MG63 (cell line): ENCODE results near the gene ZMAT2. TPM values are rescaled to one million over a fixed set of nuclear protein-coding genes. Genes with fewer than 3 reads are reported as not detected.
"Not testable (repeated sequence)": the region's sequence is repeated elsewhere in the genome, so short reads cannot be mapped to it uniquely, and the experiment has no call there.

ENCODE experiments used
- DNase-seq: peaks from one replicate; pipeline ENCODE4 v3.0.0-alpha.2; 2020
- H3K27me3 ChIP-seq: fragments of 250-450 bp; sonication (Bioruptor Pico); 2 replicates; pipeline ENCODE4 v1.5.1; 2020; ENCODE audit warnings: mild to moderate bottlenecking, moderate library complexity
- H3K36me3 ChIP-seq: fragments of 250-450 bp; sonication (Bioruptor Pico); 2 replicates; pipeline ENCODE4 v1.5.1; 2020; ENCODE audit warnings: mild to moderate bottlenecking, moderate library complexity
- H3K4me3 ChIP-seq: fragments of 250-450 bp; sonication (Bioruptor Pico); 2 replicates; pipeline ENCODE4 v1.5.1; 2020; ENCODE audit warnings: mild to moderate bottlenecking, moderate library complexity
- H3K9me3 ChIP-seq: fragments of 250-450 bp; sonication (Bioruptor Pico); 2 replicates; pipeline ENCODE4 v1.5.1; 2020; ENCODE audit warnings: mild to moderate bottlenecking, moderate library complexity
- total RNA-seq: library from RNA; depleted of rRNA; stranded (reverse); fragments of >200 nt; shearing (Covaris generic); gene quantifications from 2 replicates; pipeline ENCODE4 v1.2.3, GENCODE V29; 2014; ENCODE audit warnings: low replicate concordance

ZMAT2 gene
- total RNA-seq, 1 experiment from 2014 or later = 90.9 TPM

DNA sequence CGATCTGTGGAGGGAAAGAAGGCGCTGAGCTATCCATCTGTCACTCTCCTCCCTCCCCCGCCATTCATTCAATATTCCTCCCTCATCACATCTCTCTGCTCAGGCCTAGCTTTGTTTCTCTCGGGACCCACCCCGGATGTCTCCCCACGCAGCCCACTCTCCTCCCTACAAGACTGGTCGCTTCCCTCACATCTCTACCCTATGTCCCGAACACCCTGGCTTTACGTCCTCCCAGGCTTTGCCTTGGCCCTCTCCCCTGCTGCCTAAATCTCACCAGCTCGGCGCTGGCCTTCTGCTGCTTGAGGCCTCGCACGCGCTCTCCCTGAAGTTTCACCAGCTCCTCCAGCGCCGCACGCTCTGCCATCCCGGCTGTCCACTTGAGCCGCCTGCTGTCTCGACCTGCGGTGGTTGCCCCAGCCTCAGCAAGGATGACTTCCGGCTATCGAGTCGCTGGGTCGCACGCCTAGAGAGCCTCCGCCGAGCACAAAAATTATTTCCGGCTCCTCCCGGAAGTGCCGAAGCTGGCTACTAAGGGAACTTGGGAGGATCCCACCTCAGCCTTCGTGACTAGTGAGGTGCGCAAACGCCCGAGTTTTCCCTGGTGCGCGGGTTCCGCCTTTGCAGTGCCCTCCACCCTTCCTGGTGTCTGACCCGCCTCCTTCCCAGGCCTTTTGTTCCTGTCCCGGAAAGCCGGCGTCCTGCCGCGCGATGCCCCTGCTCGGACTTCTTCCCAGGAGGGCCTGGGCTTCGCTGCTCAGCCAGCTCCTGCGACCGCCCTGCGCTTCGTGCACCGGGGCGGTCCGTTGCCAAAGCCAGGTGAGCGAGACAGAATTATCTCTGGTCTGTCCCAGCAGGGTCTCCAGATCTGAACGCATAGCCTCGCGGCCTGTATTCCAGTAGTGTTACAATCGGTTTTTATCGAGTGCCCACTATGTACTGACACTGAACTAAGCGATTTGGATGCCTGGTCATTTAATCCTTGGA lies 9.0 kb upstream of the ZMAT2 start, which contains the start of the genes HARS1 and HARS2:
TSS of gene HARS1 (minus strand) at position 430 of the 984 bp plus-strand sequence. CDS start at position 364, 66 bp downstream.
TSS of gene HARS2 (plus strand) at position 515 of the 984 bp plus-strand sequence. CDS start at position 709, 194 bp downstream.
- peak; percentile 99 for DNase-seq
- H3K36me3 ChIP-seq = peaks cover 74% of the 10 kb centered on the region
- H3K4me3 ChIP-seq = peak within 1 kb of the TSS; percentile 85
- H3K27me3 ChIP-seq = no peaks in the 10 kb centered on the region
- no peaks in the 10 kb centered on the region for H3K9me3 ChIP-seq

DNA sequence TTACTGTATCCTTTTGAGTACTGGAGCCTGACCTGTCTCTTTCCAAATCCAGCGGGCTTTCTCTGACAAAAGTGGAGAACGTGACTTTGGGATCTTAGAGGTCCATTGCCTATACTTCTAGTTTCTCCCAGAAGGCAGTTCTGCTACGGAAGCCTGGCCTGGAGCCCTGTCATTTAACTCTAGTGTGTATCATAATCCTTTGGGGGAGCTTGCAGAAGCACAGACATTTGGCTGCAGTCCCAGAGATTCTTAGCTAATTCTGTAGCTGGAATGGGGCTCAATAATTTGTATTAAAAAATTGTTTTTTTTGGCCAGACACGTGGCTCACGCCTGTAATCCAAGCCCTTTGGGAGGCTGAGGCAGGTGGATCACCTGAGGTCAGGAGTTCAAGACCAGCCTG lies 6.0 kb upstream of the ZMAT2 start:
- Histone ChIP-seq H3K27me3 (no peaks in the 10 kb centered on the region), H3K9me3 (no peaks in the 10 kb centered on the region), H3K36me3 (peaks cover 79% of the 10 kb centered on the region), H3K4me3 (no peak overlapping the region)
- DNase-seq = no peak

DNA sequence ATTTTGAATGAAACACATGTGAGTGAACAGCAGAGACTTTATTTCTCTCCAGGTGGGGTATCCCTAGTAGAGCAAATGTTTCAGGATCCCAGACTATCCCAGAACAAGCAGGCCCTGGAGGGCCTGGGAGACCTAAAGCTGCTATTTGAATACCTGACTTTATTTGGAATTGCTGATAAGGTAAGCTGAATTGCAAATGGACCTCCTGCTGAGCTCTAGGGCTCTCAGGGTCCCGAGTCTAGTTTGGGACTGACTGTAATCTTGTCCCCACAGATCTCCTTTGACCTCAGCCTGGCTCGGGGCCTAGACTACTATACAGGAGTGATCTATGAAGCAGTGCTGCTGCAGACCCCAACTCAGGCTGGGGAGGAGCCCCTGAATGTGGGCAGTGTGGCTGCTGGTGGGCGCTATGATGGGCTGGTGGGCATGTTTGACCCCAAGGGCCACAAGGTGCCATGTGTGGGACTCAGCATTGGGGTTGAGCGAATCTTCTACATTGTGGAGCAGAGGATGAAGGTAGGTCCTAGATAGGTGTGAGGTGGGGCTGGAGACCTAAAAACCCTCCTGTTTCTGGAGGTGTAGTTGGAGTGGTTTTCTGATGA lies 3.3 kb upstream of the ZMAT2 start:
- H3K27me3 ChIP-seq = no peaks in the 10 kb centered on the region
- no peak overlapping the region for H3K4me3 ChIP-seq
- no peak for DNase-seq
- H3K9me3 ChIP-seq = no peaks in the 10 kb centered on the region
- peaks cover 93% of the 10 kb centered on the region for H3K36me3 ChIP-seq

DNA sequence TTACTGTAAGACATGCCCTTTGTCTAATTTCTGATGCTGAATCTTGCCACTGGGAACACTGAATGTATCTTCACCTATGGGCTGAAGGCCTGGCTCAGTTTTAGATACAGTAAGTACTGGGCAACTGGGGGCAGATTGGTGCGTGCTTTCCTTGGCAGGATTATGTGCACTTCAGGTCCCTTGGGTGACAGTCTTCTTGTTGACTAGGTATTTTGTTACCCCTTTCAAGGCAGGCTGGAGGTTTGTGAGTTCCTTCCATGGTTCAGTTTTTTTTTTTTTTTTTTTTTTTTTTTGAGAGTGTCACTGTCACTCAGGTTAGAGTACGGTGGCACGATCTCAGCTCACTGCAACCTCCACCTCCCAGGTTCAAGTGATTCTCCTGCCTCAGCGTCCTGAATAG lies 7.6 kb downstream of the ZMAT2 start:
- no peak for DNase-seq
- no peaks in the 10 kb centered on the region for H3K9me3 ChIP-seq
- H3K4me3 ChIP-seq = no peak overlapping the region
- H3K36me3 ChIP-seq = peaks cover 44% of the 10 kb centered on the region
- no peaks in the 10 kb centered on the region for H3K27me3 ChIP-seq

DNA sequence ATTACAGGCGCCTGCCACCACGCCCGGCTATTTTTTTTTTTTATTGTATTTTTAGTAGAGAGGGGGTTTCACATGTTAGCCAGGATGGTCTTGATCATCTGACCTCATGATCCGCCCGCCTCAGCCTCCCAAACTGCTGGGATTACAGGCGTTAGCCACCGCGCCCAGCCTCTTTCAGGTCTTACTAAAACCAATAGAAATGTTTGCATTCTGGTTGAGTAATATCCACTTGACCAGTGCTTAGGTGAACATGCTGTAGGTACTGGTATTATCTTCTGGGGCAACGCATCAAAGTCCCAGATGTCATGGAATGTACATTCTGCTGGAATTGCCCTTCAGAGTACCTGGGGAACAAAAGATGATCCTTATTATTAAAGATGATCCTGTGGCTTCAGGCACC lies 8.5 kb downstream of the ZMAT2 start:
- not testable (repeated sequence) for H3K9me3 ChIP-seq, DNase-seq, H3K27me3 ChIP-seq, H3K4me3 ChIP-seq
- peaks cover 35% of the 10 kb centered on the region for H3K36me3 ChIP-seq

DNA sequence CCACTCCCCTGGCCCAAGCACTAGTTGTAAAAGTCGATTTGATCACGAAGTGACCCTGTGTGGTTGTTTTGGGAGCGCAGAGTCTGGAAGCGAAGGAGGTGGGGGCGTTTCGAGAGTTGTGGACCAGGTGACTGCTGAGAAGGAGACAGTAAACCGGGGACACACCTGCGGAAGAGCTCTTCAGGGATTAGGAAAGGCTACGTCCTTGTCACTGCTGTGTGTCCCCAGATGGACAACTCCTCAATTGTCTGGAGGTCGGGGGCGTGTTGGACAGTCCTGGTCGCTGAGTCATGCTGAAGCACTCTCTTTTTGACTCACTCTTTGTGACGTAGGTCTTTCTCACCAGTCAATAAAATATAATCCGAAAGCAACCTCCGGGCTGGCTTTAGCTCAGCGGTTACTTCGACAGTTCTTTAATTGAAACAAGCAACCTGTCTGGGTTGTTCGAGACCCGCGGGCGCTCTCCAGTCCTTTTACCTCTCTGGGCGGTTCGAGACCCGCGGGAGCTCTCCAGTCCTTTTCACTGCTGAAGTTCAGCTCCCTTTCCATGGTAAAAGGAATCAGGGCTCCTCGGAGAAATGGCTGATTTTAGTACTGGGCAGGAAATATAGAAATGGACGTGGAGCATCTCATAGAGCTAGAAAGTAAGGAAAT lies 10.8 kb downstream of the ZMAT2 start:
- peaks cover 13% of the 10 kb centered on the region for H3K36me3 ChIP-seq

DNA sequence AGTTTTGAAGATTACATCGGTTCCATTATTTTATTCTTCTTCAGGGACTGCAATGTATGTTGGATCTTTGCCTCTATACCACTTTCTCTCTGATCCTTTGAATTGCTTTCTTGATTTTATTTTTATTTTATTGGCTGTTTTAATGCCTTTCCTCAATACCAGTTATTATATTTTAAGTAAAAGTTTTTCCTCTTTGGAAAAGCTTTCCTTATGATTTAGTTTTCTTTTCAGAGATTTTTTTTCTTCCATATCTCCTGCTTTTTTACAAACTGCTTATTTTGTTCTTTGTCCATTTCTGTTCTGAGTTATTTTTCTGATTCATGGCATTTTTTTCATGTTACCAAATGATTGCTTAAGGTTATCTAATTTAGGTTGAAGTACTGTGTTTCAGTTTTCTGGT lies 11.5 kb downstream of the ZMAT2 start:
- no peak for DNase-seq
- Histone ChIP-seq H3K27me3 (no peaks in the 10 kb centered on the region), H3K36me3 (peaks cover 8% of the 10 kb centered on the region), H3K4me3 (peak overlapping the region; percentile 6; the same call in 1 of the 2 replicates), H3K9me3 (no peaks in the 10 kb centered on the region)

More for the DNA sequence above, 10.8 kb downstream of the ZMAT2 start:
- Histone ChIP-seq H3K27me3 (no peaks in the 10 kb centered on the region), H3K9me3 (no peaks in the 10 kb centered on the region), H3K4me3 (peak overlapping the region; percentile 69)
- DNase-seq = peak; percentile 96

DNA sequence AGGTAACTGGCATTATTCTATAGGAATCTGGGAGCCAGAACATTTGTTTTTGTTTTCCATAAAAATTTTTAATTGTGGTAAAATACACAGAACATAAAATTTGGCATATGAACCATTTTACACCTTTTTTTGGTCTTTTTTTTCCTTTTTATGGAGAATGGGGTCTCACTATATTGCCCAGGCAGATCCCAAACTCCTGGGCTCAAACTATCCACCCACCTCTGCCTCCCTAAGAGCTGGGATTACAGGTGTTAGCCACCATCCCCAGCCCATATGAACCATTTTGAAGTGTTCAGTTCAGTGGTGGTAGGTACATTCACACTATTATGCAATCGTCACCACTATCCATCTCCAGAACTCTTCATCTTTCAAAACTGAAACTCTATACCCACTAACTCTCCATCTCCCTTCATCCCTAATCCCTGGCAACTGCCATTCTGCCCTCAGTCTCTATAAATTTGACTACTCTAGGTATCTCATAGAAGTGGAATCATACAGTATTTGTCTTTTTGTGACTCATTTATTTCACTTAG lies 13.4 kb downstream of the ZMAT2 start:
- no peaks in the 10 kb centered on the region for H3K27me3 ChIP-seq
- H3K36me3 ChIP-seq = no peaks in the 10 kb centered on the region
- DNase-seq = no peak
- H3K4me3 ChIP-seq = no peak overlapping the region
- H3K9me3 ChIP-seq = no peaks in the 10 kb centered on the region

DNA sequence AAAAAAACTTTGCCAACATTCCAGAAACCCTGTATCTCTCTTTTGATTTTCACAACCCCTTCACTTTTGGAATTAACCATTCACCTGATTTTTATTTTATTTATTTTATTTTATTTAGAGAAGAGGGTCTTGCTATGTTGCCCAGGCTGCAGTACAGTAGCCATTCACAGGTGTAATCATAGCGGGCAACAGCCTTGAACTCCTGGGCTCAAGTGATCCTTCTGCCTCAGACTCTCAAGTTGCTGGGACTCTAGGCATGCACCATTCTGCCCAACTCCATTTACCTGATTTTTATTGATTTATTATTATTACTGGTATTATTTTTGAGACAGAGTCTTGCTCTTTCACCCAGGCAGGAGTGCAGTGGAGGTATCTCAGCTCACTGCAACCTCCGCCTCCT lies 16.0 kb downstream of the ZMAT2 start:
- not testable (repeated sequence) for H3K36me3 ChIP-seq, H3K4me3 ChIP-seq, DNase-seq, H3K9me3 ChIP-seq, H3K27me3 ChIP-seq

DNA sequence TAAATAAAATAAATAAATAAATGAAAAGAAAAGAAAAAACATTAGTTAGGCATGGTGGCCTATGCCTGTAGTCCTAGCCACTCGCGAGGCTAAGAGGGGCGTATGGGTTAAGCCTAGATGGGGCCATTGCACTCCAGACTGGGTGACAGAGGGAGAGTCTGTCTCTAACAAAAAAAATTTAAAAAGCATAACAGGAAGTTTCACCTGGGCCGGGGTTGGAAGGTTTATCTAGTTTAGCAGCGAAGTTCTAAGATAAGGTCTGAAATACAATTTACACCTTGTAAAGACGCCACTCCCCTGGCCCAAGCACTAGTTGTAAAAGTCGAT lies 18.0 kb downstream of the ZMAT2 start:
- peak overlapping the region; percentile 34 for H3K4me3 ChIP-seq

DNA sequence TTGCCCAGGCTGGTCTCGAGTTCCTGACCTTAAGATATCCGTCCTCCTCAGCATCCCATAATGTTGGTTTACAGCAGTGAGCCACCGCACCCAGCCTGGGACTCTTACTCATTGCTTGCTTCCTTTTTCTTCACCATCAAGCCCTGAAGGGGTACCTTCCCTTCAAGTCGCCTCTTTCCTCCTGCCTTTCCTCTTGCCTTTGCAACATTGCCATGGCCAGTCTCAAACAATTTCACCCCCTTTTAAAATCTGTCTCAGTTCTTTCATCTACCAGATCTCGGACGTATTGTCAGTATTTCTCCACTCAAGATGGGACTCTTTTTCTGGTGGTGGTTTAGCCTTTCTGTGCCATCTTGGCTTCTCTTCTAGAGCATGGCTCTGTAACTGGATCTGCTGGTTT lies 20.5 kb downstream of the ZMAT2 start:
- not testable (repeated sequence) for DNase-seq

More for the DNA sequence above, 18.0 kb downstream of the ZMAT2 start:
- Histone ChIP-seq H3K36me3 (no peaks in the 10 kb centered on the region), H3K27me3 (no peaks in the 10 kb centered on the region), H3K9me3 (no peaks in the 10 kb centered on the region)
- DNase-seq = no peak

DNA sequence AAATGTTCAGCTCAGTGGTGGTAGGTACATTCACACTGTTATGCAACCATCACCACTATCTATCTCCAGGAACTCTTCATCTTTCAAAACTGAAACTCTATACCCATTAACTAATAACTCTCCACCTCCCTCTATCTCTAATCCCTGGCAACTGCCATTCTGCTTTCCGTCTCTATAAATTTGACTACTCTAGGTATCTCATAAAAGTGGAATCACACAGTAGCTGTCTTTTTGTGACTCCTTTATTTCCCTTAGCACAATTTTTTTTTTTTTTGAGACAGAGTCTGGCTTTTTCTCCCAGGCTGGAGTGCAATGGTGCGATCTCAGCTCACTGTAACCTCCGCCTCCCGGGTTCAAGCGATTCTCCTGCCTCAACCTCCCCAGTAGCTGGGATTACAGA lies 21.1 kb downstream of the ZMAT2 start:
- not testable (repeated sequence) for H3K27me3 ChIP-seq, H3K9me3 ChIP-seq, H3K4me3 ChIP-seq, H3K36me3 ChIP-seq, DNase-seq

More for the DNA sequence above, 20.5 kb downstream of the ZMAT2 start:
- not testable (repeated sequence) for H3K9me3 ChIP-seq, H3K36me3 ChIP-seq, H3K27me3 ChIP-seq, H3K4me3 ChIP-seq

DNA sequence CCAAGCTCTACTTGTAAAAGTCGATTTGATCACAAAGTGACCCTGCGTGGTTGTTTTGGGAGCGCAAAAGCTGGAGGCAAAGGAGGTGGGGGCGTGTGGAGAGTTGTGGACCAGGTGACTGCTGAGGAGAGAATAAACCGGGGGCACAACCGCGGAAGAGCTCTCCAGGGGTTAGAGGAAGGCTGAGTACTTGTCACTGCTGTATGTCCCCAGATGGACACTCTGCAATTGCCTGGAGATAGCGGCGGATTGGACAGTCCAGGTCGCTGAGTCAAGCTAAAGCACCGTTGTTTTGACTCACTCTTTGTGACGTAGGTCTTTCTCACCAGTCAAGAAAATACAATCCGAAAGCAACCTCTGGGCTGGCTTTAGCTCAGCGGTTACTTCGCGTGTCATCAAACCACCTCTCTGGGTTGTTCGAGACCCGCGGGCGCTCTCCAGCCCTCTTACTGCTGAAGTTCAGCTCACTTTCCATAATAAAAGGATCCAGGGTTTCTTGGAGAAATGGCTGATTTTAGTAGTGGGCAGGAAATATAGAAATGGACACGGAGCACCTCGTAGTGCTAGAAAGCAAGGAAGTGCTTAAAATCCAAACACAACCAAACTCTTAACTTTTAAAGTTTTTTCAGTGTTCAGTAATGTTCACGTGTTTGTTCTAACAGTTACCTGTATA lies 25.7 kb downstream of the ZMAT2 start:
- H3K4me3 ChIP-seq = peak overlapping the region; percentile 58
- H3K27me3 ChIP-seq = no peaks in the 10 kb centered on the region; the same call in 1 of the 2 replicates

DNA sequence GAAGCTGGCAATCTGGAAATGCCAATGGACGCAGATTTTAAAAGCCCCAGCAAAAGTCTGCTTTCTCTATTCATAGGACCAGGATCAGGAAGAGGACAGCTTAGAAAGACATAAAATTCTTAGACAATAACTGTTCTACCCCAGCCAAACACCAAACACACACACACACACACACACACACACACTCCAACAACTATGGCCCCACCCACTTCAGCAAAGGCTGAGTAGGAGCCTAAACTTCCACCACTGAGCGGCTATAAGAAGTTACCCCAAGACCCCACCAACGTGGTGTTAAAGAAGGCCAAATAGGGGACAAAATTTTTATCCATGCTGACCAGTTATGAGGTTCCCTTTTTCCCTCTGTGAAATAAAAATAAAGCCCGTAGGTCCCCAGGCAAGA lies 32.9 kb downstream of the ZMAT2 start:
- peaks cover 3% of the 10 kb centered on the region; the same call in 1 of the 2 replicates for H3K9me3 ChIP-seq
- no peak overlapping the region for H3K4me3 ChIP-seq
- H3K36me3 ChIP-seq = no peaks in the 10 kb centered on the region
- no peak for DNase-seq
- peaks cover 17% of the 10 kb centered on the region for H3K27me3 ChIP-seq

More for the DNA sequence above, 25.7 kb downstream of the ZMAT2 start:
- DNase-seq = peak; percentile 91
- Histone ChIP-seq H3K9me3 (no peaks in the 10 kb centered on the region), H3K36me3 (no peaks in the 10 kb centered on the region)

DNA sequence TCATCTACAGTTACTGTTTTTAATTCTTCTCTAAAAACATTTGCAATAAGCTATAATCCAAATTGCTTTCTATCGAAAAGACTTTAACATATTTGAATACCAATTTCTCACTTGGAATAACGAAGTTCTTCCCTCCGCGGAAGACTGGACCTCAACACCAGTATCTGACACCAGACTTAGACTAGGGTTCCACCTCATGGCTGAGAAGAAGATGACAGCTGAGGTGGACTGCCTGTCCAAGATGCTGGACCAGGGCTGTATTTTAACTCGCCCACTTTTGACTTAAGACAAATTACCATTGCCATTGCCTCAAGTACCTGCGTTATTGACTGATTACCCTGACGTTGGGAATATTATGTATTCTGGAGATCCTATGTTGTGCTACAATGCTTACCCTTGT lies 34.1 kb downstream of the ZMAT2 start:
- peak; percentile 14 for DNase-seq
- peaks cover 3% of the 10 kb centered on the region; the same call in 1 of the 2 replicates for H3K9me3 ChIP-seq
- H3K4me3 ChIP-seq = no peak overlapping the region
- no peaks in the 10 kb centered on the region for H3K36me3 ChIP-seq
- H3K27me3 ChIP-seq = peaks cover 17% of the 10 kb centered on the region

DNA sequence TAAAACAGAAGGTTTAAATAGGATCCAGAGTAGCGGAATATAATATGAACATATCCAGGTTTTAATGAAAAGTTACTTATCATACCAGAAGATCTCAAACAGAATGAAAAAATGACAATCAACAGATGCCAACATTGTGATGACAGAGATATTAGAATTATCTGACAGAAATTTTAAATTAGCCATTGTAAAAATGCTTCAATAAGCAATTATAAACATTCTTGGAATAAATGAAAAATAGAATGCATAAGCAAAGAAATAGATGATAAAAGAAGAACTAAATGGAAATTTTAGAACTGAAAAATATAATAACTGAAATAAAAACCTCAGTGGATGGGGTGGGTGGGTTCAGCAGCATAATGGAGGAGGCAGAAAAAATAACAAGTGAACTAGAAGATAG lies 37.2 kb downstream of the ZMAT2 start:
- Histone ChIP-seq H3K9me3 (no peaks in the 10 kb centered on the region), H3K27me3 (peaks cover 15% of the 10 kb centered on the region), H3K4me3 (no peak overlapping the region), H3K36me3 (no peaks in the 10 kb centered on the region)
- no peak for DNase-seq
